GM20000 (cell line): ENCODE results near the gene ZNF280B.

Experiments
- DNase-seq: peaks from one replicate; pipeline ENCODE4 v3.0.0; 2012; ENCODE audit warnings: low spot score
- CTCF ChIP-seq: IDR thresholded peaks from 2 replicates; pipeline ENCODE4 v1.5.1; 2012; ENCODE audit warnings: mild to moderate bottlenecking, control low read depth; ENCODE audit errors: extremely low read depth, missing control alignments

The ZNF280B gene

GRCh38 chr22:22487869-22488597 lies 20.5 kb downstream of the ZNF280B start:
- DNase-seq = no peak
- no peak for TF ChIP-seq CTCF

- no peak for DNase-seq
- no peak for TF ChIP-seq CTCF
Measured at GRCh38 chr22:22487059-22487458, 21.5 kb downstream of the ZNF280B start.

GRCh38 chr22:22486132-22486899 lies 22.2 kb downstream of the ZNF280B start:
- DNase-seq = no peak
- no peak for TF ChIP-seq CTCF

- DNase-seq = no peak
- TF ChIP-seq CTCF = no peak
Measured at GRCh38 chr22:22485524-22485923, 23.0 kb downstream of the ZNF280B start.

- no peak for DNase-seq
- TF ChIP-seq CTCF = no peak
Measured at GRCh38 chr22:22484023-22484422, 24.5 kb downstream of the ZNF280B start.

- no peak for TF ChIP-seq CTCF
Measured at GRCh38 chr22:22480940-22481339, 27.6 kb downstream of the ZNF280B start.

GRCh38 chr22:22479999-22480532 lies 28.5 kb downstream of the ZNF280B start:
- TF ChIP-seq CTCF = no peak
- no peak for DNase-seq

More at GRCh38 chr22:22480940-22481339, 27.6 kb downstream of the ZNF280B start:
- DNase-seq = no peak
